H1 (cell line): ENCODE measurements around the gene TMEM131L. TPM values are rescaled to one million over a fixed set of nuclear protein-coding genes. Genes with fewer than 3 reads are reported as not detected.

Experiments
- CTCF ChIA-PET: fragments of 300-600 bp; sonication (Branson Sonifier 250); formaldehyde crosslinking; loops from one replicate; lab custom pipeline; 2021; ENCODE audit not compliant: partially characterized antibody; lab: Charles Lee
- POLR2A ChIA-PET: fragments of 300-600 bp; sonication (Branson Sonifier 250); formaldehyde crosslinking; loops from one replicate; lab custom pipeline; 2021; ENCODE audit warnings: inconsistent platforms; ENCODE audit not compliant: partially characterized antibody; lab: Charles Lee
- DNase-seq, 2 experiments: peaks; one replicate each; pipeline versions ENCODE4 v3.0.0 to v3.0.0-alpha.2; 2010 to 2022; ENCODE audit warnings: low spot score in 2 of 2, low read depth in 1 of 2, mixed read lengths in 1 of 2
- FAIRE-seq: peaks from 2 replicates; lab custom pipeline; 2011; peaks lifted over from hg19 to GRCh38; lab: Jason Lieb, UNC
- H2AFZ ChIP-seq: 2 replicates; pipeline ENCODE4 v1.8.1; 2012; ENCODE audit warnings: low read length, inconsistent platforms
- H2AK5ac ChIP-seq: 2 replicates; pipeline ENCODE4 v1.6.1; 2013; ENCODE audit warnings: low read depth, low read length
- H2BK120ac ChIP-seq: replicated peaks from 2 replicates; pipeline ENCODE3; 2013; ENCODE audit warnings: low read depth, low read length, inconsistent platforms
- H2BK12ac ChIP-seq: 2 replicates; pipeline ENCODE4 v1.6.1; 2013; ENCODE audit warnings: low read depth, low read length
- H2BK15ac ChIP-seq: 2 replicates; pipeline ENCODE4 v1.6.1; 2013; ENCODE audit warnings: low read length
- H2BK20ac ChIP-seq: 2 replicates; pipeline ENCODE4 v1.6.1; 2013; ENCODE audit warnings: low read length
- H2BK5ac ChIP-seq: 2 replicates; pipeline ENCODE4 v1.6.1; 2013; ENCODE audit warnings: low read depth, low read length
- H3K14ac ChIP-seq: 2 replicates; pipeline ENCODE4 v1.6.1; 2013; ENCODE audit warnings: inconsistent platforms; ENCODE audit not compliant: insufficient read length
- H3K18ac ChIP-seq: 2 replicates; pipeline ENCODE4 v1.6.1; 2013; ENCODE audit warnings: low read length; ENCODE audit errors: extremely low read depth
- H3K23ac ChIP-seq: 2 replicates; pipeline ENCODE4 v1.6.1; 2013; ENCODE audit warnings: inconsistent platforms; ENCODE audit not compliant: insufficient read length
- H3K23me2 ChIP-seq: 2 replicates; pipeline ENCODE4 v1.6.1; 2013; ENCODE audit warnings: low read depth, low read length
- H3K27ac ChIP-seq: 2 replicates; pipeline ENCODE4 v1.6.1; 2011; ENCODE audit warnings: low read depth, low read length, inconsistent platforms
- H3K27me3 ChIP-seq, 4 experiments: replicated peaks in 1 of 4; 1 replicate in 1 of 4; 2 replicates in 3 of 4; pipeline versions ENCODE4 v1.6.1 to v1.8.1; 2011 to 2013; ENCODE audit warnings: low read length in 3 of 4, mild to moderate bottlenecking in 3 of 4, inconsistent platforms in 2 of 4, mixed read lengths in 2 of 4, moderate library complexity in 1 of 4; ENCODE audit not compliant: control insufficient read depth in 3 of 4, insufficient read depth in 3 of 4; ENCODE audit errors: extremely low read depth in 1 of 4
- H3K36me3 ChIP-seq, 4 experiments: 2 replicates each; pipeline versions ENCODE4 v1.6.1 to v1.8.1; 2011 to 2013; ENCODE audit warnings: mild to moderate bottlenecking in 4 of 4, low read length in 3 of 4, moderate library complexity in 2 of 4, control low read depth in 1 of 4, inconsistent platforms in 1 of 4; ENCODE audit not compliant: insufficient read depth in 4 of 4, control insufficient read depth in 2 of 4
- H3K4ac ChIP-seq: replicated peaks from 2 replicates; pipeline ENCODE3; 2013; ENCODE audit warnings: low read length, low read depth, mixed read lengths, inconsistent platforms; ENCODE audit not compliant: insufficient read length
- H3K4me1 ChIP-seq, 4 experiments: replicated peaks in 1 of 4; 1 replicate in 1 of 4; 2 replicates in 3 of 4; pipeline versions ENCODE4 v1.6.1 to v1.8.1; 2011 to 2013; ENCODE audit warnings: low read length in 3 of 4, inconsistent platforms in 2 of 4, mixed read lengths in 1 of 4; ENCODE audit not compliant: insufficient read depth in 4 of 4, control insufficient read depth in 3 of 4
- H3K4me2 ChIP-seq, 2 experiments: 2 replicates each; pipeline versions ENCODE4 v1.6.1 to v1.8.1; 2011 to 2013; ENCODE audit warnings: low read depth in 2 of 2, low read length in 2 of 2, control low read depth in 1 of 2, inconsistent platforms in 1 of 2, mild to moderate bottlenecking in 1 of 2; ENCODE audit not compliant: insufficient read depth in 1 of 2
- H3K4me3 ChIP-seq, 4 experiments: fragments of 200-600, 300-600 bp in 1 of 4; sonication (generic), shearing (Covaris generic), sonication (Bioruptor Twin) in 1 of 4; 2 replicates each; pipeline versions ENCODE4 v1.5.1 to v1.8.1; 2011 to 2016; ENCODE audit warnings: low read length in 4 of 4, low read depth in 3 of 4, control low read depth in 2 of 4, inconsistent platforms in 2 of 4, mild to moderate bottlenecking in 2 of 4, mixed read lengths in 1 of 4, moderate library complexity in 1 of 4; ENCODE audit not compliant: insufficient read depth in 2 of 4; ENCODE audit errors: extremely low read depth in 1 of 4
- H3K56ac ChIP-seq: replicated peaks from 2 replicates; pipeline ENCODE3; 2013; ENCODE audit warnings: low read depth, mild to moderate bottlenecking, mixed read lengths, low read length, inconsistent platforms; ENCODE audit not compliant: insufficient read length
- H3K79me1 ChIP-seq: 2 replicates; pipeline ENCODE4 v1.6.1; 2013; ENCODE audit warnings: low read depth, low read length, control low read depth
- H3K79me2 ChIP-seq, 2 experiments: 2 replicates each; pipeline versions ENCODE4 v1.6.1 to v1.8.1; 2012 to 2013; ENCODE audit warnings: low read length in 2 of 2, mild to moderate bottlenecking in 2 of 2, inconsistent platforms in 1 of 2; ENCODE audit not compliant: insufficient read depth in 2 of 2, control insufficient read depth in 1 of 2
- H3K9ac ChIP-seq, 4 experiments: replicated peaks in 1 of 4; 1 replicate in 1 of 4; 2 replicates in 3 of 4; pipeline versions ENCODE4 v1.6.1 to v1.8.1; 2011 to 2013; ENCODE audit warnings: low read depth in 3 of 4, low read length in 3 of 4, control low read depth in 2 of 4, mild to moderate bottlenecking in 2 of 4, moderate library complexity in 2 of 4, inconsistent platforms in 1 of 4; ENCODE audit errors: extremely low read depth in 1 of 4
- H3K9me3 ChIP-seq, 2 experiments: 2 replicates each; pipeline versions ENCODE4 v1.6.1 to v1.8.1; 2012 to 2013; ENCODE audit warnings: mild to moderate bottlenecking in 2 of 2, moderate library complexity in 2 of 2, control low read depth in 1 of 2, inconsistent platforms in 1 of 2, low read depth in 1 of 2, low read length in 1 of 2, mixed read lengths in 1 of 2; ENCODE audit not compliant: insufficient read depth in 2 of 2
- H4K20me1 ChIP-seq, 2 experiments: replicated peaks in 1 of 2; 2 replicates each; pipeline versions ENCODE3 to v1.8.1; 2011 to 2013; ENCODE audit warnings: inconsistent platforms in 2 of 2, low read length in 2 of 2, mild to moderate bottlenecking in 1 of 2; ENCODE audit not compliant: insufficient read depth in 2 of 2, control insufficient read depth in 1 of 2
- H4K5ac ChIP-seq: 2 replicates; pipeline ENCODE4 v1.6.1; 2013; ENCODE audit warnings: low read length, low read depth, mixed read lengths, inconsistent platforms; ENCODE audit not compliant: insufficient read length
- H4K8ac ChIP-seq: 2 replicates; pipeline ENCODE4 v1.8.0; 2013; ENCODE audit warnings: mild to moderate bottlenecking, moderate library complexity, low read length, inconsistent platforms; ENCODE audit not compliant: insufficient read depth; ENCODE audit errors: extremely low read depth
- H4K91ac ChIP-seq: replicated peaks from 2 replicates; pipeline ENCODE3; 2013; ENCODE audit warnings: low read length, mixed read lengths, inconsistent platforms; ENCODE audit not compliant: insufficient read length
- ASH2L ChIP-seq: fragments of 200-600, 300-600 bp; sonication (generic); IDR thresholded peaks from one replicate; pipeline ENCODE4 v1.7.1; 2017; ENCODE audit warnings: low read length
- BCL11A ChIP-seq, 2 experiments: IDR thresholded peaks; one replicate each; pipeline ENCODE4 v1.6.1; 2011; ENCODE audit warnings: low read depth in 2 of 2, low read length in 2 of 2, mild to moderate bottlenecking in 2 of 2
- EGR1 ChIP-seq: IDR thresholded peaks from 2 replicates; pipeline ENCODE4 v1.6.1; 2011; ENCODE audit warnings: low read depth, low read length, borderline replicate concordance
- FOSL1 ChIP-seq: IDR thresholded peaks from 2 replicates; pipeline ENCODE4 v1.6.1; 2011; ENCODE audit warnings: mild to moderate bottlenecking, low read depth, low read length, moderate library complexity; ENCODE audit not compliant: insufficient read depth
- GABPA ChIP-seq: IDR thresholded peaks from 2 replicates; pipeline ENCODE4 v1.6.1; 2011; ENCODE audit warnings: mild to moderate bottlenecking, low read length, moderate library complexity, borderline replicate concordance; ENCODE audit not compliant: insufficient read depth
- KDM1A ChIP-seq: fragments of 200-600, 300-600 bp; sonication (generic); IDR thresholded peaks from 2 replicates; pipeline ENCODE4 v1.7.1; 2016; ENCODE audit warnings: mild to moderate bottlenecking, low read length, borderline replicate concordance
- KDM5A ChIP-seq: fragments of 200-600 bp; IDR thresholded peaks from 2 replicates; pipeline ENCODE4 v1.7.1; 2012; ENCODE audit warnings: mild to moderate bottlenecking, low read length, inconsistent platforms, mixed read lengths
- PHF8 ChIP-seq: fragments of 200-600 bp; sonication (generic); conservative IDR thresholded peaks from 2 replicates; pipeline ENCODE4 v1.7.1; 2012; ENCODE audit warnings: low read depth, mild to moderate bottlenecking, inconsistent platforms, low read length, moderate library complexity
- POLR2AphosphoS5 ChIP-seq: IDR thresholded peaks from 2 replicates; pipeline ENCODE4 v1.6.1; 2011; ENCODE audit warnings: low read depth, low read length
- SP2 ChIP-seq: IDR thresholded peaks from 2 replicates; pipeline ENCODE4 v1.6.1; 2012; ENCODE audit warnings: mild to moderate bottlenecking, low read length, inconsistent platforms
- TEAD4 ChIP-seq: IDR thresholded peaks from 2 replicates; pipeline ENCODE4 v1.6.1; 2012; ENCODE audit warnings: low read depth, low read length, inconsistent platforms, mixed read lengths
- WGBS, 2 experiments: shearing (Covaris generic) in 1 of 2; methylation state at CpG; one replicate each; pipeline versions ENCODE4 v1.1.6 to v1.1.7; 2013 to 2015; ENCODE audit warnings: low lambda C conversion rate in 2 of 2, mixed read lengths in 2 of 2, inconsistent platforms in 1 of 2, low coverage in 1 of 2, missing lambda C conversion rate in 1 of 2; ENCODE audit not compliant: insufficient replicate concordance in 2 of 2, insufficient coverage in 1 of 2, insufficient read length in 1 of 2; ENCODE audit errors: extremely low coverage in 1 of 2, missing lambda C conversion rate in 1 of 2; 5-methylcytosine and 5-hydroxymethylcytosine counted together
- polyA plus RNA-seq, 7 experiments: library from polyadenylated mRNA; depleted of rRNA in 3 of 7; stranded (reverse) in 5 of 7; unstranded in 2 of 7; fragments of >200 nt in 5 of 7; fragments of 200-250 nt in 2 of 7; gene quantifications; 1 replicate in 5 of 7; 2 replicates in 1 of 7; 4 replicates in 1 of 7; pipeline versions ENCODE4 v1.2.1 to v1.2.3, GENCODE V29; 2011 to 2013; ENCODE audit warnings: missing spikeins in 2 of 7, mixed read lengths in 2 of 7
- total RNA-seq: library from RNA; stranded (reverse); fragmentation: NEBNext Ultra II Directional; extraction: Animal tissue kit (Norgen Biotek cat#: 25700); gene quantifications from 2 replicates; pipeline ENCODE4 v1.2.1, GENCODE V29; 2021

Gene TMEM131L
- total and polyA plus RNA-seq, 2 of the 8 experiments (the other 6 are each of a cell fraction or from before 2014, with no cell fraction given) = 14.3 to 26.1 TPM

GRCh38 chr4:153661908-153662307 lies 195.7 kb downstream of the TMEM131L start:
- no peak overlapping the region for H4K91ac ChIP-seq
- DNase-seq (no peak), FAIRE-seq (no peak)
- H4K20me1 ChIP-seq = peaks cover 0 to 6% of the 10 kb centered on the region in 2 experiments
- H2BK12ac ChIP-seq = no peak overlapping the region
- TF ChIP-seq GABPA (no peak), ASH2L (no peak), TEAD4 (no peak), SP2 (no peak), KDM5A (no peak), PHF8 (no peak), KDM1A (no peak), BCL11A (IDR thresholded peaks at IDR 0.05; ENCODE audit: low read depth in 2 of 2, low read length in 2 of 2) (no peak), POLR2AphosphoS5 (no peak), FOSL1 (no peak), EGR1 (no peak)
- no peak overlapping the region for H2BK5ac ChIP-seq
- H2BK120ac ChIP-seq = no peak overlapping the region
- no peak overlapping the region for H3K18ac ChIP-seq
- no peak overlapping the region for H3K9ac ChIP-seq
- H3K56ac ChIP-seq = no peak overlapping the region
- no peak overlapping the region for H3K4me2 ChIP-seq
- no peaks in the 10 kb centered on the region for H3K79me1 ChIP-seq
- H3K4ac ChIP-seq = no peak overlapping the region
- 89% methylated on average over 1 of the region's 1 CpG; no CpG with 5 or more reads in 1 of the 2 experiments for WGBS, 2 experiments
- H3K9me3 ChIP-seq = peaks cover 3 to 9% of the 10 kb centered on the region in 2 experiments; a peak in 2 of 4 replicates
- no peak overlapping the region for H3K4me3 ChIP-seq
- POLR2A ChIA-PET = no interaction called here
- H3K27ac ChIP-seq = no peak overlapping the region
- H2BK20ac ChIP-seq = no peak overlapping the region
- no peaks in the 10 kb centered on the region for H3K27me3 ChIP-seq
- H3K4me1 ChIP-seq = no peaks in the 10 kb centered on the region
- no peak overlapping the region for H3K14ac ChIP-seq
- no peak overlapping the region for H2AK5ac ChIP-seq
- no peak overlapping the region for H3K23ac ChIP-seq
- H2AFZ ChIP-seq = no peak overlapping the region
- H2BK15ac ChIP-seq = no peak overlapping the region
- H4K5ac ChIP-seq = no peak overlapping the region
- H3K79me2 ChIP-seq = no peaks in the 10 kb centered on the region
- no peaks in the 10 kb centered on the region for H3K36me3 ChIP-seq
- no peak overlapping the region for H4K8ac ChIP-seq
- CTCF ChIA-PET = no interaction called here
- peaks cover 10% of the 10 kb centered on the region; the same call in 1 of the 2 replicates for H3K23me2 ChIP-seq
